HG03520 (cell line): Measurements from ENCODE around the gene NCAPD2.
"Not testable (repeated sequence)": the region's sequence is repeated elsewhere in the genome, so short reads cannot be mapped to it uniquely, and the experiment has no call there.

Experiments
- ATAC-seq: cut with Tn5 transposase; IDR thresholded peaks from one replicate; pipeline ENCODE4 v1.9.1; 2021; ENCODE audit warnings: mild to moderate bottlenecking, moderate library complexity; ENCODE audit not compliant: unreplicated experiment

The NCAPD2 gene

DNA sequence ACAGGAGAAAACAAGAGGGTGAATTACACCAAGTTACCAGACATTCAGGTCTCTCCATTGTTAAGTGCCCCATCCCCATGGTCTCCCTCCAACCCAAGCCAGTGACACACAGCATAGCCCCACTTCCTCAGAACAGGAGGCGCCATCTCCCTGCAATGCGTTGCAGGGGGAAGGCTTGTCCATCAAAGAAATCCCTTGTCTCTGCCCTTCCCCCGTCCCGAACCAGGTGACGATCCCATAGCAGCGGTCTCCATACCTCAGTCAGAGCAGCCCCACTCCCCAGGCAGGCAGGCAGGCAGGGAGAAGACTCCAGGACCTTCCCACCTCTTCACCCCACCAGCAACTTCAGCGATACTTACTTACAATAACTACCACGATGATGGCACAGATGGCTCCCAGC, 29.4 kb upstream of the NCAPD2 start:
- no peak for ATAC-seq

DNA sequence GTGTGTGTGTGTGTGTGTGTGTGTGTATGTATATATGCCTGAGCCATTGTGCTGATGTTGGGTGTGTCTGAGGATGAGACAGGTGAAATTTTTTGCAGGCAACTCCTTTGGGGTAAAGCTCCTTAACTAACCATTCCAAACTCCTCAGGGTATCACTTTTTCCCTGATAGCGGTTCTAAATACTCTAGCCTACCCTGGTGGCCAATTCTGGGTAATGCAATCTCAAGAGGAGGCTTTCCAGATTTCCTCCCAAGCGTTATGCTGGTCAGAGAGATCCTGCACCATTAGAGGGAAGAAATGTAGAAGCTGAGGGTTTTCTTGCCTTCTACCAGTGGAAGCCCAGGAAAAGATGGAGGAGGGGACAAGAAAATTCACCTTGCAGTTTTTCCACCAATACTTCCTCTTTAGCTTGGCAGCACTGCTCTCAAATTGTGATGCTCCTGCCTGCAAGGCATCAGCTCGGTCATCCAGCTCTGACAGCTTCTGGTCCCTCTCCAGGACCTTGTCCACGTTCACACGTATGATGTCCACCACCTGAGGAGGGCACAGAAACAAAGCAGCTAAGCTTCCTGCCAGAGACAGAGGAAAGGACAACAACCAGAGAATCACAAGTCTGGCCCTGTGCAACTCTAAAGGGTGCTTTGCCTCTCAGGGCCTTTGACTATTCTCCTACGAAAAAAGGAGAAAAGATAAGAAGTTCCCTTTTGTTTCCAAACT, 28.3 kb upstream of the NCAPD2 start:
- ATAC-seq: no peak

DNA sequence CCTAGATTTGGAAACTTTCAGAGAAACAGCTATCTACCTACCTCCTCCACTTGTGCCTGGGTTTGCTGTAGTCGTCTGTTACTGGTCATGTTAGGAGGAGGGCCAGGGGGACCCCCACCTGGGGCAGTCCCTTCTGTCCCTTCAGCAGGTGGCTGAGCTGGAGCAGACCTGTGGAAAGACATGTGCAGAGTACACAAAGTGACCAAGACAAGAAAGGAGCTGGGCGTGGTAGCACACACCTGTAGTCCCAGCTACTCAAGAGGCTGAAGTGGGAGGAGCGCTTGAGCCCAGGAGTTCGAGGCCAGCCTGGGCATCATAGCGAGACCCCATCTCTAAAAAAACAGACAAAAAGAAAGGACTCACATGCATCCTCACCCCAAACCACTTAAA, 27.7 kb upstream of the NCAPD2 start:
- ATAC-seq: no peak

DNA sequence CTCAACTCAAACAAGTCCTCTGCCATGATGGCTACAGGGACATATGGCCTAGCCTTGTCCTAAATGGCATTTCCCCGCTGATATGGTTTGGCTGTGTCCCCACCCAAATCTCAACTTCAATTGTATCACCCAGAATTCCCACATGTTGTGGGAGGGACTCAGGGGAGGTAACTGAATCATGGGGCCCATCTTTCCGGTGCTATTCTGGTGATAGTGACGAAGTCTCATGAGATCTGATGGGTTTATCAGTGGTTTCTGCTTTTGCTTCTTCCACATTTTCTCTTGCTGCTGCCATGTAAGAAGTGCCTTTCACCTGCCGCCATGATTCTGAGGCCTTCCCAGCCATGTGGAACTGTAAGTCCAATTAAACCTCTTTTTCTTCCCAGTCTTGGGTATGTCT, 27.2 kb upstream of the NCAPD2 start:
- not testable (repeated sequence) for ATAC-seq

DNA sequence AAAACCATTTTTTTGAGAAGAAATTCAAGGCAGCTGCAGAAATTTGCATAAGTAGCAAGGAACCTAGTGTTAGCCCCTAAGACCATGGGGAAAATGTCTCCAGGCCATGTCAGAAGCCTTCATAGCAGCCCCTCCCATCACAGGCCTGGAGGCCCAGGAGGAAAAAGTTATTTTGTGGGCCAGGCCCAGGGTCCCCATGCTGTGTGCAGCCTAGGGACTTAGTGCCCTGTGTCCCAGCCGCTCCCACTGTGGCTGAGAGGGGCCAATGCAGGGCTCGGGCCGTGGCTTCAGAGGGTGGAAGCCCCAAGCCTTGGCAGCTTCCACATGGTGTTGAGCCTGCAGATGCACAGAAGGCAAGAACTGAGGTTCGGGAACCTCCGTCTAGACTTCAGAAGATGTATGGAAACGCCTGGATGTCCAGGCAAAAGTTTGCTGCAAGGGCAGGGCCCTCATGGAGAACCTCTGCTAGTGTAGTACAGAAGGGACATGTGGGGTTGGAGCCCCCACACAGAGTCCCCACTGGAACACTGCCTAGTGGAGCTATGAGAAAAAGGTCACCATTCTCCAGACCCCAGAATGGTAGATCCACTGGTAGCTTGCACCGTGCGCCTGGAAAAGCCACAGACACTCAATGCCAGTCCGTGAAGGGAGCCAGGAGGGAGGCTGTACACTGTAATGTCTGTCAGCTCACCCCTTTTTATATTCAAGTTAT, 26.2 kb upstream of the NCAPD2 start:
- not testable (repeated sequence) for ATAC-seq

DNA sequence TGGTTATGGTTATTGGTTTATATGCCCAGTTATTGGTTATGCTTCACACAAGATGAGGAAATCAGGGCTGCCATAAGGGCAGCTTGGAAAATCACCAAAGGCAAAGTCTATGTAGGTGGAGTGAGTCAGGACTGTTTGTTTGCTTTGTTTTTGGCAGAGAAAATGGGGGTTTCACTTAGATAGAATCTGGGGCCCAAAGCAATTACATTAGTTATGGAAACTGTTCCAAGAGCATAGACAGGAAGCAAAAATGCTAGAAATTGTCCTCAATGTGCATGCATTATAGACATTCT, 25.7 kb upstream of the NCAPD2 start:
- ATAC-seq: no peak

DNA sequence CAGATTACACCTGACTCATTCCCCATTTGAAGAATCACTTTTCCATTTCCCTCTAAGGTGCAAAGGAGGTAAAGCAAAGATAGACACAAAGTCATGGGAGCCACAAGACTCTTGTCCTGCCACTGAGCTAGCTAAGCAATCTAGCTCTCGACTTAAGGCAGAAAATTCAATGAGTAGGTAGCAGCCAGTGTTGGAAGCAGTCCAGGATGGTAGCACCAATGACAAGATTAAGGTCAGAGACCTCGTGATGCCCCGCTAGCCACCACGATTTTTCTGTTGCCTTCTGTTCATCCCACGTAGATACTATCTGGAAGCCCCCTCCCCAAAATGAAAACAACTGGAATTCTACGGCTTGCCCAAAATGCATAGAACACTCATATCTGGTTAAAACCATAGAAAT, 24.8 kb upstream of the NCAPD2 start:
- ATAC-seq: no peak

DNA sequence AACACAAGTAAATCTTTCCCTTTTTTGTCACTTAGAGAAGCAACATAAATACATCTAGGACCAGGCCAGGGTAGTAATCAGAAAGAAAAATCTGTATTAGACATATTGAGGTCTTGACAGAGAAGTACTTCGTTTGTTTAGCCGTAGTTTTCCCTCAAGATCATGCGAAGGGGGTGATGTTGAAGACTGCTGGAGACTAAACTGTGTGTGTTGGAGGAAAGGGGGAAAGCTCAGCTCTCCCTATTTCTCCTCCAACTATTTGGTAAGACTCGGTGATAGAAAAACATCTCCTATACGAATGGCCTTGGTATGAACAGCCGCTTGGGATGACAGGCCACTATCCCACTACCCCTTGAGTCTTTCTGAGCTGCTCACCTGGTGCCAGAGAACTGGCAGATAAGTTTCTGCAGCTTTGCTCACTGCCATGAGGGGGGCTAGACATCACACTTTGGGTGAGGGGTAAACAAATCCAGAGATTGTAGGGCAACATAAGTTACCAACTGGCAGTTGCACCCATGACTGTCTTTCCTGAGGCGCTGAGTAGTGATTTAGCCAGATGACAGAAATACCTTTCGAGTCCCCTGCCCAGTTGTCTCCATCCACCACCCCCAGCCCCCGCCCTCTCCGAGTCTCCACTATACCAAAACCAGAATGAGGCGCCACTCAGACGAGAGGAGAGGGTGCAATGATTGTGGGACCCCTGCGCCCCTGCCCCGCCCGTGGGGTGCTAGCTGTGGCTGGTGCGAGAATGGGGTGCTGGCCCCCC, 24.1 kb upstream of the NCAPD2 start:
- ATAC-seq: no peak

DNA sequence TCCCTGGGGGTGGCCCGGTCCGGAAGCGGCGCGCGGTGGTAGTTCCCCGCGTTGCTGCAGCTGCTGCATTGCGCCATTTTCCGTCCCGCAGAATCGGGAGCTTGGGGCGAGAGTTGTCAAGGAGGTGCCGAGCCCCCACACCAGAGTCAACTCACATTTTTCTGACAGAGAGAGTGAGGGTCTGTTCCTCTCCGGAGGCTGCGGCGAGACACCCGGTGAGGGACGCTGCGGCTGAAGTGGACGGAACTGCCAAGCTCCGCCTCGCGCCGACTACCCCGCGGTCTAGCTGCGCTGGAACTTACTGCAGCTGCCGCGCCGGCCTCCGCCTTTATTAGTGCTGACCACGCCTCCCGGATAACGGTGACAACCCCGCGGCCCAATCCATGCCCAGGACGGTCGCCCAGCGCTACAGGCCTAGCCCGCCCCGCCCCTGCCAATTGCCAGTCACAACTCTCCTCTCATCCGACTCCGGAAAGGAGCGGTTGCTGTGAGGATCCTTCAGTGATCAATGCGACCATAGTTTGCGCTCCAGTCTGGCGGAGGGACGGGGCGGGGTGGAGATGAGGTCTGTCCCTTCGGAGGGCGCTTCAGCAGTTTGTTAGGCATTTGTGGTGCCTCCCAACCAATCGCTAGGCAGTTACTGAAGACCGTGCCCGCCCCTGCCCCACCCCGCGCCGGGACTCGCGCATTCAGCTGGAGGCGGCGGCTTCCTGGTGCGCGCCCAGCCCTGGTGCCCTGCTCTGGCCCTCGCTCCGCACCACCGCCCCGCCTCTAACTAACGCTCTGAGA, 23.3 kb upstream of the NCAPD2 start, which contains the start of gene VAMP1:
Gene VAMP1 (minus strand): TSS at position 303 of the 789 bp plus-strand sequence. CDS start 146 bp downstream, at position 157.
- ATAC-seq: peak; percentile 80

DNA sequence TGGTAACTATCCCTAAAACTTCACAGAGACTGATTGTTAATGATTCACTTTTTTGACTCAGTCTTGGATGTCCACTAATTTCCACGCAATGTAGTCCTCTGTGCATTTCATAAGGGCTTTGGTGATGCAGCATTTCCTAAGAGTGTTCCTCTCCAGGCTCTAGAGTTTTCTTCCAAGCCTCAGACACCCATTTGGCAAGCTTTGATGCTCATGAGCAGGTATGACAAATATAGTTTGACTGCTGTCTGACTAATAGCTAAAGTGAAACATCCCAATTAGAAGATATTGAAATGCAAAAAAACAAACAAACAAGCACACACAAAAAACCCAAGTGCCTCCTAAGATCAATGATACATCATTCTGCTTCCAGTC, 21.9 kb upstream of the NCAPD2 start:
- no peak for ATAC-seq

DNA sequence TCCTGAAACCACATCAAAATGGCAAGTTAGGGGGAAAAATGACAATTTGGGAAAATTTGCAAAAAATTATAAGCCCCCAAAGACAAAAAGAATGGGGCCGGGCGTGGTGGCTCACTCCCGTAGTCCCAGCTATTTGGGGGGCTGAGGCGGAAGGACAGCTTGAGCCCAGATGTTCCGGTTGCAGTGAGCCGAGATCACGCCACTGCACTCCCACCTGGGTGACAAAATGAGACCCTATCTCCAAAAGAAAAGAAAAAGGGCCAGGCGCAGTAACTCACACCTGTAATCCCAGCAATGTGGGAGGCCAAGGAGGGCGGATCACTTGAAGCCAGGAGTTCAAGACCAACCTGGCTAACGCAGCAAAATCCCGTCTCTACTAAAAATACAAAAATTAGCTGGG, 21.4 kb upstream of the NCAPD2 start:
- no peak for ATAC-seq

DNA sequence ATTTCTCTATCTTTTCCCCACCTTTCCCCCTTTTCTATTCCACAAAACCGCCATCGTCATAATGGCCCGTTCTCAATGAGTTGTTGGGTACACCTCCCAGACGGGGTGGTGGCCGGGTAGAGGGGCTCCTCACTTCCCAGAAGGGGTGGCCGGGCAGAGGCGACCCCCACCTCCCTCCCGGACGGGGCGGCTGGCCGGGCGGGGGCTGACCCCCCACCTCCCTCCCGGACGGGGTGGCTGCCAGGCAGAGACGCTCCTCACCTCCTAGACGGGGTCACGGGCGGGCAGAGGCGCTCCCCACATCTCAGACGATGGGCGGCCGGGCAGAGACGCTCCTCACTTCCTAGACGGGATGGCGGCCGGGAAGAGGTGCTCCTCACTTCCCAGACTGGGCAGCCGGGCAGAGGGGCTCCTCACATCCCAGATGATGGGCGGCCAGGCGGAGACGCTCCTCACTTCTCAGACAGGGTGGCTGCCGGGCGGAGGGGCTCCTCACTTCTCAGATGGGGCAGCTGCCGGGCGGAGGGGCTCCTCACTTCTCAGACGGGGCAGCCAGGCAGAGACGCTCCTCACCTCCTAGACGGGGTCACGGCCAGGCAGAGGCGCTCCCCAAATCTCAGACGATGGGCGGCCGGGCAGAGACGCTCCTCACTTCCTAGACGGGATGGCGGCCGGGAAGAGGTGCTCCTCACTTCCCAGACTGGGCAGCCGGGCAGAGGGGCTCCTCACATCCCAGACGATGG, 18.5 kb upstream of the NCAPD2 start:
- ATAC-seq: not testable (repeated sequence)

DNA sequence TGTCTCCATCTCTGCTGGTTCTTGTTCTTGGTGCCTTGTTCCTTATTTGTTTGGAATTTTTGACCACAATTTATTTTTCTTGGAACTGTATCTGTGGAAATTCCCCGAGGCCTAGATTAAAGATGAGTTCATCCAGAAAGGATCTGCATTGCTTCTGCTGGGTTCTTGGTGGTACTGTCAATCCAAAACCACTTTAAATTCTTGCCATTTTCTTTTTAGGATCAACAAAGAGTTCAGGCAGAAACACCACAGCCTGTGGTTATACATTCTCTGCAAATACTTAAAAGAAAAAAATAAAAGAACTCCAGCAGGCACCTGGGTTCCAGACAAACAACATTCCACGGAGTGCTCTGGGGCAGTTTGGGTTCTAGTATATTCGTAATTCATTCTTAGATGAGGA, 17.4 kb upstream of the NCAPD2 start:
- no peak for ATAC-seq

DNA sequence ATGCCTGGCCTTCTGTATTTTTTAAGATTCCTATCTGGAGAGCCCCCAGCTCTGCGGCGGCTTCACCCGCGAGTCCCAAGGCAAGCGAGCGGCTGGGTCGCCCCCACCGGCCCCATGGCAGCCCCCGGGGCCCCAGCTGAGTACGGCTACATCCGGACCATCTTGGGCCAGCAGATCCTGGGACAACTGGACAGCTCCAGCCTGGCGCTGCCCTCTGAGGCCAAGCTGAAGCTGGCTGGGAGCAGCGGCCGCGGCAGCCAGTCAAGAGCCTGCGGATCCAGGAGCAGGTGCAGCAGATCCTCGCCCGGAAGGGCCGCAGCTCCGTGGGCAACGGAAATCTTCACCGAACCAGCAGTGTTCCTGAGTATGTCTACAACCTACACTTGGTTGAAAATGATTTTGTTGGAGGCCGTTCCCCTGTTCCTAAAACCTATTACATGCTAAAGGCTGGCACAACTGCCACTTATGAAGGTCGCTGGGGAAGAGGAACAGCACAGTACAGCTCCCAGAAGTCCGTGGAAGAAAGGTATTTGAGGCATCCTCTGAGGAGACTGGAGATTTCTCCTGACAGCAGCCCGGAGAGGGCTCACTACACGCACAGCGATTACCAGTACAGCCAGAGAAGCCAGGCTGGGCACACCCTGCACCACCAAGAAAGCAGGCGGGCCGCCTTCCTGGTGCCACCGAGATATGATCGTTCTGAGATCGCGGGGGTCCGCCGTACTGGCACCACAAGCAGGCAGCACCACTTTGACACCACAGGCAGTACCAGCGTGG, 16.1 kb upstream of the NCAPD2 start:
- not testable (repeated sequence) for ATAC-seq

DNA sequence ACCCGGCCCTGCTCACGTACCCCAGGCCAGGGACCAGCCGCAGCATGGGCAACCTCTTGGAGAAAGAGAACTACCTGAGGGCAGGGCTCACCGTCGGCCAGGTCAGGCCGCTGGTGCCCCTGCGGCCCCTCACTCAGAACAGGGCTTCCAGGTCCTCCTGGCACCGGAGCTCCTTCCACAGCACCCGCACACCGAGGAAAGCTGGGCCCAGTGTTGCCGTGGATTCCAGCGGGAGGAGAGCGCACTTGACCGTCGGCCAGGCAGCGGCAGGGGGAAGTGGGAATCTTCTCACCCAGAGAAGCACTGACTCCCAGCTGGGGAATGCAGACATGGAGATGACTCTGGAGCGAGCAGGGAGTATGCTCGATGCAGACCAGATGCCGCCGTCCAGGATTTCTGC, 15.5 kb upstream of the NCAPD2 start:
- ATAC-seq: no peak

DNA sequence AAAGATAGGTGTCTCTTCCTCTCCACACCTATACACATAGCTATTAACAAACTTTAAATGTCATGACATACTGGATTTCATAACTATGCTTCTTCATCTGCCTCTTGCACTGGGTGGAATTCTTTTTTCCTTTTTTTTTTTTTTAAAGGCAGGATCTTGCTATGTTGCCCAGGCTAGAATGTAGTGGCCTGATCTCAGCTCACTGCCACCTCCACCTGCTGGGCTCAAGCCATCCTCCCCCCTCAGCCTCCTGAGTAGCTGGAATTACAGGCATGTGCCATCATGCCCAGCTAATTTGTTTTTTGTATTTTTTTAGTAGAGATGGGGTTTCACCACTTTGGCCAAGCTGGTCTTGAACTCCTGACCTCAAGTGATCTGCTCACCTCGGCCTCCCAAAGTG, 5.7 kb upstream of the NCAPD2 start:
- no peak for ATAC-seq

DNA sequence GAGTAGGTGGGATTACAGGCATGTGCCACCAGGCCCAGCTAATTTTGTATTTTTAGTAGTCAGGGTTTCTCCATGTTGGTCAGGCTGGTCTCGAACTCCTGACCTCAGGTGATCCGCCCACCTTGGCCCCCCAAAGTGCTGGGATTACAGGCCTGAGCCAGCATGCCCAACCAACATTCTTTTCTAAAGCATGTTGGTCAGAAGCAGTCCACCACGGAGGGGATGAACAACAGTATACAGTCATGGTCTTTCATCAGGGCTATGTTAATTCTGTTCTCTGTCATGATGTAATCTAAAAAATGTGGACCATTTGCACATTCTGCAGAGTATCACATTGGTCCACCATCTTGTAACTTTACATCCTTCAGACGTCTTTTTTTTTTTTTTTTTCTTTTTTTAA, 4.5 kb upstream of the NCAPD2 start:
- ATAC-seq: no peak

DNA sequence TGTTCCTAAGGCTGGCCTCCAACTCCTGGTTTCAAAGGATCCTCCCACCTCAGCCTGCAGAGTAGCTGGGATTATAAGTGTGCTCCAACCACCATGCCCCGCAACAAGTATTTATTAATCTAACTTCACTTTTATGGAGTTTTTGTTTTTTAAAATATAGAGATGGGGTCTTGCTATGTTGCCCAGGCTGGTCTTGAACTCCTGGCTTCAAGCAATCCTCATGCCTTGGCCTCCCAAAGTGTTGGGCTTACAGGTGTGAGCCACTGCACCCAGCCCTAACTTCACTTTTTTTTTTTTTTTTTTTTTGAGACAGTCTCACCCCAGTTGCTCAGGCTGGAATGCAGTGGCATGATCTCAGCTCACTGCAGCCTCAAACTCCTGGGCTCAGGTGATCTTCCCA, 3.2 kb upstream of the NCAPD2 start:
- not testable (repeated sequence) for ATAC-seq

DNA sequence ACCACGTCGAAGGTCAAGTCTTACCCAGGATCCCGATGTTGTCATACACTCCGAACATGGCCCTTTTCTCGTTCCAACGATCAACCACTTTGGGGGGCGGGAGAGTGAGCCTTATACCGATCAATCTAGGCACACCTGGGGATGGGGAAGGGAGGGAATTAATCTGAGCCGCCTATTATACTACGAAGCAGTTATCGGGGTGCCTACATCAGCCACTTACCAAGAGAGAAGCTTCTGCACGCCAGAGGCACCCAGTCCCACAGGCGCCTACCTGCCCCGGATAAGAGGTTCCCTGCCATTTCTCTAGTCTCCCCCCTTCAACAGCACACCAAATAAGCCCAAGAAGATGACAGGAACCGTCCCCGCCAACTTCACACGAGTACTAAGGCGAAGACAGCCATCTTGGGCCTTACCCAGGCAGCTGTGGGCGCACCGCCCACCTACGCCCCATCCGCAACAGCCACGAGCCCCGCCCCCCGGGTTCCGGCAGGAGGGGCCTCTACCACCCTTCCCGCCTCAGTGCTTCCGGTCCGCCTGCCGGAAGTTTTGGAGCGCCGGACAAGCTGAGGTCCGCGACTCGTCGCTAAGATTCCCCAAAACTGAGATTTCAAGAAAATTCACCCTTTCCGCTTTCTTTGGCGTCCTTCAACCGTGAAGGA, 935 bp upstream of the NCAPD2 start, which contains the start of gene MRPL51:
Gene MRPL51 (minus strand): TSS at position 425 of the 659 bp plus-strand sequence. CDS start 126 bp downstream, at position 299.
- peak; percentile 50 for ATAC-seq
